H7 (cell line): ENCODE results near the gene HSPA1A. TPM values are rescaled to one million over a fixed set of nuclear protein-coding genes. Genes with fewer than 3 reads are reported as not detected.

Experiments
- DNase-seq: peaks from one replicate; pipeline ENCODE4 v3.0.0; 2012
- H3K27me3 ChIP-seq: 2 replicates; pipeline ENCODE4 v1.6.0; 2011; ENCODE audit warnings: mild to moderate bottlenecking, low read length; ENCODE audit not compliant: control insufficient read depth, insufficient read depth
- H3K36me3 ChIP-seq: replicated peaks from 2 replicates; pipeline ENCODE4 v1.5.1; 2011; ENCODE audit warnings: low read length; ENCODE audit not compliant: control insufficient read depth, insufficient read depth
- H3K4me3 ChIP-seq: 2 replicates; pipeline ENCODE4 v1.5.1; 2011; ENCODE audit warnings: low read depth, mild to moderate bottlenecking, control low read depth, low read length, moderate library complexity; ENCODE audit not compliant: insufficient read depth
- total RNA-seq: library from RNA; depleted of rRNA; stranded (reverse); fragments of >200 nt; shearing (Covaris generic); gene quantifications from 2 replicates; pipeline ENCODE4 v1.2.3, GENCODE V29; 2014; rRNA removed

HSPA1A gene
- 45.7 and 58.5 TPM in 2 replicates for total RNA-seq

DNA sequence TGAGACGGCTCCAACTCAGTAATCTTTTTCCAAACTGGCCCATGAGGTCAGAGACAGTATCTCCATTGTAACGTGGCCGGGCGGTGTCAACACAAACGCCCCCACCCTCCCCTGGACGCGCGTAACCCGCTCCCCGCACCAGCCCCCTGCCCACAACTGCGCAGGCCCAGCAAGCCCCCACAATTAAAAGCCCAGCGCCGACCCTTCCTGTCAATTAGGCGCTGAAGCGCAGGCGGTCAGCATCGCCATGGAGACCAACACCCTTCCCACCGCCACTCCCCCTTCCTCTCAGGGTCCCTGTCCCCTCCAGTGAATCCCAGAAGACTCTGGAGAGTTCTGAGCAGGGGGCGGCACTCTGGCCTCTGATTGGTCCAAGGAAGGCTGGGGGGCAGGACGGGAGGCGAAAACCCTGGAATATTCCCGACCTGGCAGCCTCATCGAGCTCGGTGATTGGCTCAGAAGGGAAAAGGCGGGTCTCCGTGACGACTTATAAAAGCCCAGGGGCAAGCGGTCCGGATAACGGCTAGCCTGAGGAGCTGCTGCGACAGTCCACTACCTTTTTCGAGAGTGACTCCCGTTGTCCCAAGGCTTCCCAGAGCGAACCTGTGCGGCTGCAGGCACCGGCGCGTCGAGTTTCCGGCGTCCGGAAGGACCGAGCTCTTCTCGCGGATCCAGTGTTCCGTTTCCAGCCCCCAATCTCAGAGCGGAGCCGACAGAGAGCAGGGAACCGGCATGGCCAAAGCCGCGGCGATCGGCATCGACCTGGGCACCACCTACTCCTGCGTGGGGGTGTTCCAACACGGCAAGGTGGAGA, at the start of gene HSPA1A, which contains the start of gene HSPA1L:
HSPA1A (plus strand) TSS at position 519 of the 814 bp plus-strand sequence; CDS start at position 733, 214 bp downstream.
HSPA1L (minus strand) TSS at position 259 of the 814 bp plus-strand sequence. CDS start 3,311 bp downstream, outside the sequence.
- H3K27me3 ChIP-seq: no peaks in the 10 kb centered on the region
- peak; percentile 96 for DNase-seq
- H3K36me3 ChIP-seq: no peaks in the 10 kb centered on the region
- H3K4me3 ChIP-seq: peak within 1 kb of the TSS; percentile 69

DNA sequence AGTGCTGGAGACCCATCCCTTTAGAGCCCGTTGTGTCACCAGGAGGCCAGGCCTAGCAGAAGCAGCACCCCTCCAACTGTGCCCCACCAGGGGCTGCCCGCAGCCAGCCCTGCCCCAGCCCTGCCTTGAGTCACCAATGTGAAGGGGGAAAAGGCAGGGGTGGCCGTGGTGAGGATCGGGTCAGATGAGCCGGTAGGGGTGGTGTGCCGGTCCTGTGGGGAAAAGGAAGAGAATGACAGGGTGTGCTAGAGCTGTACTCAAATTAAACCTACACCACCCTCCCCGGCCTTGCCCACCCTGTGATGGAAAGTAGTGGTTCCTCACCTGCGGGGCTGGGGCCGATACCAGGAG, 49.8 kb upstream of the HSPA1A start:
- Histone ChIP-seq H3K27me3 (no peaks in the 10 kb centered on the region; the same call in 1 of the 2 replicates), H3K4me3 (no peak overlapping the region), H3K36me3 (peaks cover 15% of the 10 kb centered on the region)
- DNase-seq: no peak

GRCh38 chr6:31765910-31766794, 49.2 kb upstream of the HSPA1A start:
- peak overlapping the region; percentile 48 for H3K4me3 ChIP-seq
- H3K27me3 ChIP-seq: no peaks in the 10 kb centered on the region; the same call in 1 of the 2 replicates
- peak; percentile 95 for DNase-seq
- H3K36me3 ChIP-seq: peaks cover 11% of the 10 kb centered on the region

- peaks cover 3% of the 10 kb centered on the region for H3K36me3 ChIP-seq
- no peaks in the 10 kb centered on the region; the same call in 1 of the 2 replicates for H3K27me3 ChIP-seq
- peak; percentile 53 for DNase-seq
- H3K4me3 ChIP-seq: no peak overlapping the region
These were observed 48.2 kb upstream of the HSPA1A start for GRCh38 chr6:31767096-31767645.

- Histone ChIP-seq H3K4me3 (no peak overlapping the region), H3K27me3 (no peaks in the 10 kb centered on the region; the same call in 1 of the 2 replicates), H3K36me3 (peaks cover 3% of the 10 kb centered on the region)
- peak; percentile 17 for DNase-seq
These were observed 46.7 kb upstream of the HSPA1A start for GRCh38 chr6:31768363-31769257.

DNA sequence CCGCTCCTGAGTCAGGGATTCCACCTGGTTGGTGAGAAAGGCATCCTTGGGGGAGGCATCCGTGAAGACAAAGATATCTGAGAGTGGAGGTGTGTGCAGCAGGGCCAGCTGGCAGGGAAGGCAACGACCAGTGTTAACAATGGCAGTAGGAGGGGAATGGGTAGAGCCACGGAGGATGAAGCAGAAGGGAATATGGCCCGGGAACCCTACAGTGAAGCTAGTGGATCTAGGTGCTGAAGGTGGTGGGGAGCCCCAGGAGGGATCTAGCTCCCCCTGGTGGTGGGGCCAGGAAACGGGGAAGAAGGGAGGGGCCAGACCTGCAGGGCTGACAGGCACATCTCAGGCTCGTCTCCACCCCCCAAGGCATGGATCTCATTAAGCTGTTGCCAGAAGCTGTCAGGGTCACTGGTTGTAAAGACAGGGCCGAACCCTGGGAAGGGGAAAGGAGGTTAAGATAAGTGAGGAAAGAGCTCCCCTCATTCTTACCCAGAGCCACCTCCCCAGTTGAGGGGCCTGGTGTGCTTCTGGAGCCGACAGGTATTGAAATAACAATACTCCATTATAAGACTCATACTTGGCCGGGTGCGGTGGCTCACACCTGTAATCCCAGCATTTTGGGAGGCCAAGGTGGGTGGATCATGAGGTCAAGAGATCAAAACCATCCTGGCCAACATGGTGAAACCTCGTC, 45.5 kb upstream of the HSPA1A start:
- Histone ChIP-seq H3K27me3 (no peaks in the 10 kb centered on the region; the same call in 1 of the 2 replicates), H3K4me3 (no peak overlapping the region), H3K36me3 (no peaks in the 10 kb centered on the region)
- peak; percentile 98 for DNase-seq

GRCh38 chr6:31770860-31771259, 44.5 kb upstream of the HSPA1A start:
- H3K27me3 ChIP-seq: no peaks in the 10 kb centered on the region; the same call in 1 of the 2 replicates
- no peaks in the 10 kb centered on the region for H3K36me3 ChIP-seq
- H3K4me3 ChIP-seq: no peak overlapping the region
- DNase-seq: peak; percentile 15

GRCh38 chr6:31771992-31772358, 43.4 kb upstream of the HSPA1A start:
- no peaks in the 10 kb centered on the region for H3K36me3 ChIP-seq
- peak; percentile 6 for DNase-seq
- no peak overlapping the region for H3K4me3 ChIP-seq
- H3K27me3 ChIP-seq: no peaks in the 10 kb centered on the region

DNA sequence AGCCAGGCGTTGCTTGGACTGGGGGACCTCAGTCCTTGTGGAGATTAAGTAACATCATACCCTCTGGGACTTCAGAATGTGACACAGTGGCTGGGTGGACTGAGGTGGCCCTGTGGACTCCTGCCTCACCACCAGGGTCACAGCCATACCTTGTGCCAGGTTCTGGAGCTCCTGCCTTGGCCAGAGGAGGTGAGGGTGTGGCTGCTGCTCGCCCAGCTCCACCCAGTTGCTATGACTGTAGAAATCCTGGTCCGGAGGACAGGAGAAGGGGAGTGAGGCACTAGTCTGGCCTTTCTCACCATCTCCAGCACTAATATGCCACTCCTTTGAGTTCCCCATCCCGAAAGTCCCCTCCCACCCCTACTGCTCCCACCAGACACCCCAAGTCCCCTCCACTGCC, 40.2 kb upstream of the HSPA1A start:
- Histone ChIP-seq H3K4me3 (no peak overlapping the region), H3K27me3 (no peaks in the 10 kb centered on the region), H3K36me3 (peaks cover 4% of the 10 kb centered on the region)
- no peak for DNase-seq

DNA sequence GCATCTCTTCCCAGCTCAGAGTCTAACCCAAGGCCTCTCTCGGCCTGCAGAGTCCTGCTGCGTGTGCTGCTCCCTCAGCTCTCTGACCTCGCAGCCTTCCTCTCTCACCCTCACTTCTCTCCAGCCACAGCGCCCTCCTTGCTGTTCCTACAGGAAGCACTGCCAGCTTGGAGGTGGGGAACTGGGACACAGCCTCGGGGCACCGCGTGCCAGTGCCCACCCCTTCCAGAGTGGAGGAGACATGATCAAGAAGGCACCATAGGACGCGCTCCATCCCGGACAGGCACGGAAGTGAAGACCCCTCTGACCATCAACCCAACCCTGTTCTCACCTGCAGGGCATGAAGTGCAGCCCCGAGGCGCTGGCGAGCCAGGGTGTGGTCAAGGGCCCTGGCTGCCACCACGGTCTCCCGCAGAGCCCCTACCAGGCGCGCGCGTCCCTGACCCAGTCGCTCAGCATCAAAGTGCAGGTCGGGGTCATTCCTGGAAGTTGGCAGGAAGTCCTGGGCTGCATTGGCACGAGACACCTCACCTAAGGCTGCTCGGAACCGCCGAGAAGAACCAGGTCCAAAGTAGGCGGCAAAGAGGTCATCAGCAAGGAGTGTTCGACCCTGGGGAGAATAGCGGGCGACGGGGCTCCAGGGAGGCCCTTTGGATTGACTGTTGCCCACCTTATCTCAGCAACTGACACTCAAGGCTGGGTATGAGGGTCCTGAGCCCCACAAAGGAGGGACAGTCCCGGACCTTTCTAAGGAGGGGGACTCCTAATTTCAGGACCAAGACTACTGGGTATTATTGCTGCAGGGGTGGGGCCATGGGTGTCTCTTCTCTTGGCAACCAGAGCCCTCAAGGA, 39.5 kb upstream of the HSPA1A start:
- Histone ChIP-seq H3K4me3 (no peak overlapping the region), H3K27me3 (no peaks in the 10 kb centered on the region), H3K36me3 (peaks cover 11% of the 10 kb centered on the region)
- DNase-seq: peak; percentile 43

DNA sequence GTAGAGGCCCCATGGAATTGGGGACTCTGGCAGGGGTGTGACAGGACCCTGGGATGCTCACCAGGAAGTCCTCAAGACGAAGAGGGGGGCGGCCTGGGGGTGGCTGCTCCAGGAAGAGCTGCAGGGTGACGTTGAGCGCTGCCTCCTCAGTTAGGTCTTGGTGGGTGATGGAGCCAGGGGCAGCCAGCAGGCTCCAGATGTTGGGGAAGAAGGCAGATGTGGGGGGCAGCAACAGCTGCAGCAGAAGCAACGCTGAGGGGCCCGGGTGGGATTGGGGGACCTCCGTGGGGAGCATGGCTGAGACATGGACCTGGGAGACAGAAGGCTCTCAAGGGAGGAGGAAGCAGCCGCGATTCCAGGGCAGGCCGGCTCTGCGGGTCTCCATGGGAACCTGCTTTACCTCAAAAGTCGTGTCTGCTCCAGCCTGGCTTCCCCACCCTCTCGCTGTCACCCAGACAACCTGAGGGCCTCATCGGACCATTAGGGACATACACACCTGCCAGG, 38.8 kb upstream of the HSPA1A start:
- peak; percentile 74 for DNase-seq
- no peaks in the 10 kb centered on the region for H3K27me3 ChIP-seq
- H3K4me3 ChIP-seq: no peak overlapping the region
- peaks cover 13% of the 10 kb centered on the region for H3K36me3 ChIP-seq

DNA sequence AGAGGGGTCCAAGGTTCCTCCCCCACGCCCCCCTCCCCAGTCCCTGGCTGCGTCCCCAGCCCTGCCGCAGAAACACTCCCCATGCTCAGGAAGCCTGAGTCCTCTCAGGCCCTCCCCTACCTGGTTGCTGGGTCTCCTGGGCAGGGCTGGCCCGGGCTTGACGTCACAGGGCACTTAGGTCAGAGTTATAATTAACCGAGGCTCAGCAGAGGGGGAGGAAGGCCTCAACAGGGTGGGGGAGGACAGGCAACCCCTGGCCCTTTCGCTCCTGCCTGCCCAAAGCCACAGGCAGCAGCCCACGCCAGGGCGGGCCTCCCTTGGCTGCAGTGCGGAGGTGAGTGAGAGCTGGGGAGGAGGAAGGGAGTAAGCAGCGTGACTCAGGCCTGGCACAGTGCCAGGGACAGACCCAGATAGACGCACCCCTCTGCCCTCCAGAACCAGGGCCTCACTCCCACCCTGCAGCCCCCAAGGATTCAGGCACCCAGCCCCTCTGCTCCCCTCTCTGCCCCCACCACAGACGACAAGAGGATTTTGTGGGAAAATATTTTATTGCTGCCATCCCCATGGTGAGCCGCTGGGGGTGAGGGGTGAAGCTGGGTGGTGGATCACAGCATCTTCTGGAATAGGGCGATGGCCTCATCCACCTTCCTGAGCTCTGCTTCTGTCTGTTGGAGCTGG, 38.2 kb upstream of the HSPA1A start, which contains the start of gene VWA7:
VWA7 (minus strand) TSS at position 340 of the 678 bp plus-strand sequence. CDS start 549 bp downstream, outside the sequence.
- Histone ChIP-seq H3K4me3 (no peak within 1 kb of the TSS), H3K36me3 (peaks cover 13% of the 10 kb centered on the region), H3K27me3 (no peaks in the 10 kb centered on the region)
- DNase-seq: peak; percentile 84
